IPS DF 4.7 (cell line): ENCODE data around the gene SLC6A4.
"Not testable (repeated sequence)": the region's sequence is repeated elsewhere in the genome, so short reads cannot be mapped to it uniquely, and the experiment has no call there.

Source experiments
- DNase-seq: peaks from one replicate; pipeline ENCODE4 v3.0.0-alpha.2; 2013; ENCODE audit warnings: low spot score; ENCODE audit errors: extremely low read depth

Gene SLC6A4

DNA sequence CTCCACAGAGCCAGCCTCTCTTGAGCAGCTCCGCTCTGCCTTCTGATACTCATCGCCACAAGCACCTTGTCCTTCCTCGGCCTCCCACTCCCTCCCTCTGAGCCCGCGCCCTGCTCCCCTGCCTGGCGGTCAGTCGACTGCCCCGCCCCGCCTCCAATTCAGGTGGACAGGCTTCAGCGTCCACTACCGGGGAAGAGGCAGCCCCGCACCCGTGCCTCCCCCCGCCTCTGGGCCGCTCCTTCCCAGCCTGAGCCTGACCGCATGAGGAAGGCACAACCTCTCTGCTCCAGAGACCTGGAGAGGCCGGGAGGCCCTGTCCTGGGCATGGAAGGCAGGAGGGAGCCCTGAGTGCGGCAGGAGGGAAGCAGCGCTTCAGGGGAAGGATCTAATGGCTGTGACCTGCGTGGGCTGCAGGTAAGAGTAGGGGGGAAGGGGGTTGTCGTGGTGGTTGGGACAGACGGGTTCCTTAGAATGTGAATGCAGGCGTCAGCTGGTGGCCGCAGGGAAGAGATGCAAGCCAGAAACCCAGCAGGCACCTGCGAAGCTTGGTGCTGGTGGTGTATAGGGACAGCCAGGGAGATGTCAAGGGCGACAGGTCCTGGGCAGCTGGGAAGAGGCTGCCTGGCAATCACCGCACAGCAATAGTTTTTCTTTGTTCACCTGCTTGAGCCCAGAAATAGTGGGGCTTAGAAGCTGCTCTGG is 3.0 kb upstream of the SLC6A4 start:
- DNase-seq = no peak

DNA sequence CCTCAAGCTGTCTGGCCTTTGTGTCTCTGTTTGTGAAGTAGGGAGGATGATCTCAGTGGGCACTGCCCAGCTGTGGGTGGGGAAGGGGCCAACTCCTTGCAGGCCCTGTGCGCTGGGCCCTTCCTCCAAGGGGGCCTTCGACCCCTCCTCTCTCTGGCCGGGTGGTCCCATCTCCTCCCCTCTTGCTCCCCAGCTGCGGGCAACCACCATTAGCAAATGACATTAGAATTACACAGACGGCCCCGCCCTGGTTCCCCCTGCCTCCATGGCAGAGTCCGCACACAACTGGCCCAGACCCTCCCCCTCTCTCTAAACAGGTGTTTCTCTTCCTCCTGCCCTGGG is 2.5 kb upstream of the SLC6A4 start:
- DNase-seq = no peak

DNA sequence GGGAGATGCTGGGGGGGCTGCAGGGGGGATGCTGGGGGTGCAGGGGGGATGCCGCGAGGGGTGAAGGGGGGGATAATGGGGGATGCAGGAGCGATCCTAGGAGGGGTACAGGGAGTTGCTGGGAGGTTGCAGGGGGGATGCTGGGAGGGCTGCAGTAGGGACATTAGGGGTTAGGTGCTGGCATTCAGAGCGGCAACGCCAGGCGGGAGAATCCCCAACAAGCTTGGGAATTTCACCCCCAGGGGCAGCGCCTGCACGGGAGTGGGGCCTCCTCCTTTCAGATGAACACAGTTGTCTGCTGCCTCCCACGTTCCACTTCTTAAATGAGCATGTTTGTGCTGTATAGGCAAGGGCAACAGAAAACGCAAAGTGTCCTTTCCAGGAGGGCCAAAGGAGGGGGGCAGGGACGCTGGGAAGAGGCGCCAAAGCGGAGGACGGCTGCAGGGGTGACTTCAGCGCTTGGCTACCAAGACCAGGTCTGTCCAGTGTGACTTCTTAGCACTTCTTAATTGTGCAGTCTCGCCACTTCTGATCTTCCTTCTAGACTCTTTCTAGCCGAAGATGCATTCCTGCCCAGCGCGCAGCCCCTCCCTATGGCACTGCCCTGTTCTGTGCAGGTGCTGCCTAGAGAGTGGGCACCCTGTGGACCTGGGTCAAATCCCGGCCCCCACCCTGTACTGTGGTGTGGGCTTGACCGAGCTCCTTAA is 2.0 kb upstream of the SLC6A4 start:
- DNase-seq = no peak

DNA sequence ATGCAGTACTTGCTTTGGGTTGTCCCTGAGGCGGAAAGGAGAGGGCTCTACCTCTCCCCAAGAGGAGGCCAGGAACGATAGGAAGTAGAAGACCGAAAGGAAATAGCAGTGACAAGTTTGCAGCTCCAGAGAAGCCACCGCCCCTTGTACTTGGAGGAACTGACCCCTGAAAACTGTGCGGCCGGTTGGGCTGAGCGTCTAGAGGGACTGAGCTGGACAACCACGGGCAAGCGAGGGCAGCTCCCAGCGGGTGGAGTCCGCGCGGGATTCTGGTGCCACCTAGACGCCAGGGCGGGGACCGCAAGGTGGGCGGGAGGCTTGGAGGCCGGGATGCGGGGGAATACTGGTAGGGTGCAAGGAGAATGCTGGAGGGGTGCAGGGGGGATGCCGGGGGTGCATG is 1.3 kb upstream of the SLC6A4 start:
- no peak for DNase-seq

DNA sequence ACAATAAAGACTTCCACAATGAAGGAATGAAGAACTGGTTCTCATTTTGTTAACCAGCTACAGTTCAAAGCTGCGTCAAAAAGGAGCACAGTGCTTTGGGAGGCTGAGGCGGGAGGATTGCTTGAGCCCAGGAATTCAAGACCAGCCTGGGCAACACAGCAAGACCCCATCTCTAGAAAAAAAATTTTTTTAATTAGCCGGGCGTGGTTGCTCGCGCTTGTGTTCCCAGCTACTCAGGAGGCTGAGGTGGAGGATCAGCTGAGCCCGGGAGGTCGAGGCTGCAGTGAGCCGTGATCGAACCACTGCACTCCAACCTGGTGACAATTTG is 764 bp upstream of the SLC6A4 start:
- DNase-seq = no peak

DNA sequence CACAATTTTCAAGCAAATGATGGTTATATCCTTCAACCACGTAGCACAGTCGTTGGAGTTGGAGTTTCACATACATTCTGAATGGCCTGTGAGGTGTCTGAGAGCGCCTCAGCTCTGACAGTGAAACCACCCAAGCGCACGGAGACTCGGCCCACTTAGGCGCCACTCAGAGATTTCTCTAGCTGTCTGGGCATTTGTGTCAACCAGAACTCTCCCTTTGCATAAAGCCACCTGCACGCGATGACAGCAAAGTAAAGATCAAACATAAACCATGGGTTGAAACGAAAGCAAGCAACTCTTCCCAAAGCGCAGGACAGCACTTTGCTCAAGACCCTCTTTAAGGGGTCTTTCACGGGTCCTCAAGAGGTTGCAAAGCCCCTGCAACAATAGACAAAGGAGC is 533 bp downstream of the SLC6A4 start:
- no peak for DNase-seq

DNA sequence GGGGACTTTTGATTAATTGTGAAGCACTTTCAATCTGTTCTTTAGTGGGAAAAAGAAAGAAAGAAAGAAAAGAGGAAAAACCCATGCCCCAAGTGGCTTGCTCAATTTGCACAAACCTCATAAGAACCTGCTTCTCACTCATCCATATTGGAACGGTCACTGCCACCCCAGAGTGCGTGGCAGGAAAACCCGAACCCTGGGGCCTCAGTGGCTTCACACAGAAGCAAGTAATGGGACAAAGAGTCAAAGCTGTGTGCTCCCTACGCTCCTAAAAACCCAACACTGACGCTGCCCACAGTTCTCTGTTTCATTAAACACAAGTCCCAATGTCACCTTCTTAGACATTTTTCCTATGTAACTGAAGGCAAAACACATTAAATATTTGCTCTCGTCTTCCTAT is 1.2 kb downstream of the SLC6A4 start:
- no peak for DNase-seq

DNA sequence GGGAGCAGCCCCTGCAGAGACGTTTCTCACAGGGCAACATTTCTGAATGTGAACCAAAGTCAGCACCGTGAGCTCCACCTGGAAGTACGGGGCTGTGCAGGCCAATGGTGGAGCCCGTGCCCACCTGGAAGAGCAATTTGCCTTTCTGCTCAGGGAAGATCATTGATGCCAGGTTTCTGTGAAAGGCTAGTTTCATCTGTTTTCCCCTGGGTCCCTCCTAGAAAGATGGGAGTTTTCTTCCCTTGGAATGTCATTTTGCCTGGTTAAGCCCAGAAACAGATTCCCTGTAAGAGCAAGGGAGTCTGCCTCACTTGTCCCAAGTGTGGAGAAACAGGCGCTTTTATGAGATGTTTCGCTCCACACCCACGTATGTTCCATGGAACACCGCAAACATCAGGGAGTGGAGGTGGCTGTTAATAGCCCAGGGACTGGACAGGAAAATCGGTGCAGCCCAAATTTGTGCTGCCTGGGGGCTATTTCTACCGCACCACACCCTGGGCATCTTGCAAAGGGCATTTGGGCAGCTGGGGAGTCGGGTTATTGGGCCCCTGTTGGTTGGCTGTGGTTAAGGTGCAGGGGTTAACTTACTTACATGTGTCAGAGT is 2.6 kb downstream of the SLC6A4 start:
- no peak for DNase-seq

DNA sequence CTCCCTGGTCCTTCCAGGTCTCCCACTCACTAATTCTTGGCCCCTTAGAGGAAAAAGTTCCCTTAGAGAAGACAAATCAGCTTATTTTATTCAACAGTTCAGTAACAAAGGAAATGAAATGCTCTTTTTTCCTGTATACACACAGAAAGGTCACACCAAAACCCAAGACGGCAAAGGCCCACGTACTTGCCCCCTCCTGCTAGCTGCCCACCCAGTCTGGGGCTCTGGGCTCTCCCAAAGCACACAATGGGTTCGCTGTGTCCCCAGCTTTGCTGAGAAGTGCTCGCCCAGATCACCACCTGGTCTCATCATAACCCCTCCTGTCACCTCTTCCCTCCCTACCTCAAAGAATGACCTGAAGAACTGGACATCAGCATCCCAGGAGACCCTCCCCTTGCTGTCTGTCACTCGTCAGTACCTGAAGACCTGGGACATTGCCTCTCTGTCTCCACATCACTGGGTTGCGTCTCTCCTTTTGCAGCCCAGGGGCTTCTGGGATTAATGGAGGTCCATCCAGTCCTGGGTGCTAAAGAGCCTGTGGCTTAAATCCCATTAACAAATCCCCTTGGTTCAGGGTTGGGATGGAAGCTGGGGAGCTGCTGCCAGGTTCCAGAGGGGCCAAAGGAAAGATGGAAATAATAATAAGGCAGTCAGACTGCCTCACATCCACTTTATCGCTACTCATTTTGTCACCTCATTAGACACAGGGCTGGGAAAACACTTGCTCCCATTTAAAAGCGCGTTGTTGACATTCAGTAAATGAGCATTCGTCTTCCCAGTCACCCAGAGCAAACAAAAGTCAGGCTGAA is 3.3 kb downstream of the SLC6A4 start:
- DNase-seq = no peak

DNA sequence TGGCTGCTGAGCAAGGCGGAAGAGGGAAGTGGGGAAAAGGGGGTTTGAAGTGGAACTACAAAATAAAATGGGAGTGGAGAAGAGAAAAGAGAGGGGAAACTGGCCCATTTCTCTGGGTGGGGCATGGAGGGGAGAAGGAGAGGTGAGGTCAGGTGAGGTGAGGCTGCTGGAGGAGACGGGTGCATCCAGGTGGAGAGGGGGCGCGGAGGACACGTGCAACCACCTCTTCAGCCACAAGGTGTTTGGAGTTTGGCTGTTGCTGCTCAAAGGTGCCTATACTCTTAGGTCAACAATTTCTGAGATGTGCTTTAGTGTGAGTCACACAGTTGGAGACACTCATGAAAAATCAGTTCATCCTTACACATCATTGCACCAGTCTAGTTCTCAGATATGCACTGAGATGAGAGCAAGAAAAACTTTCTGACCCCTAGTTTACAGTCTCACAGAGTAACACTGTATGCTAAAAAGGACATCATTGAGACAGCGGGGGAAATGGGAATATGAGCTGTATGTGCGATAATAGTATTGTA is 4.8 kb downstream of the SLC6A4 start:
- DNase-seq = no peak

DNA sequence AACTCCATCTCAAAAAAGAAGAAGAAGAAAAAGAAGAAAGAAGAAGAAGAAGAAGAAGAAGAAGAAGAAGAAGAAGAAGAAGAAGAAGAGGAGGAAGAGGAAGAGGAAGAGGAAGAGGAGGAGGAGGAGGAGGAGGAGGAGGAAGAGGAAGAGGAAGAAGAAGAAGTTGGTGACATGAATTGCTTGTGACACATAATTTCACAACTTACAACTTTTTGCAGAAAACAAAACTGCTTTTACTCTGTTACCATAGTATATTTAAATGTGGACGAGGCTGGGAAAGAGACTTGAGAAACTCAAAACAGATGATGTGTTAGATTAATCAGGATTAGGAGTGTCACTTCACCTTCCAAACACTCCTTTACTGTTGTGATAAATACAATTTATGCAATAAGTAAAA is 5.5 kb downstream of the SLC6A4 start:
- not testable (repeated sequence) for DNase-seq

DNA sequence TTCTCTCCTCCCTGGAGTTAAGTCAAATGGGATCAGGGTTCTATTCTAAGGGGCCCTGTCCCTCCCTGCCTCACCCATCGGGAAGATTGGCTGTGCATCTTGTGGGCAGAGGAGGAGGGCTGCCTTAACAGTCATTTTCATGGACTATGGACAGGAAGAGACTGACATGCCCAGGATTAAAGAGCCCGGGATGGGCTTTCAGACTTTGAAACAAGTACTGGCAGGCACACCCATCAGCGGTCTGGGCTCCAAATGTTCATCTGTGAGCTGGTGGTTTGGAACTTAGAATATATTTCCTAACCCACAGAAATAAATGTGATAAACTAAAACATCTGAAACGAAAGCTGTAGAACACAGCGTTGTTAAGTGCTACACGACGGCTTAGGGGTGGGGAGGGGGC is 6.5 kb downstream of the SLC6A4 start:
- DNase-seq = no peak

DNA sequence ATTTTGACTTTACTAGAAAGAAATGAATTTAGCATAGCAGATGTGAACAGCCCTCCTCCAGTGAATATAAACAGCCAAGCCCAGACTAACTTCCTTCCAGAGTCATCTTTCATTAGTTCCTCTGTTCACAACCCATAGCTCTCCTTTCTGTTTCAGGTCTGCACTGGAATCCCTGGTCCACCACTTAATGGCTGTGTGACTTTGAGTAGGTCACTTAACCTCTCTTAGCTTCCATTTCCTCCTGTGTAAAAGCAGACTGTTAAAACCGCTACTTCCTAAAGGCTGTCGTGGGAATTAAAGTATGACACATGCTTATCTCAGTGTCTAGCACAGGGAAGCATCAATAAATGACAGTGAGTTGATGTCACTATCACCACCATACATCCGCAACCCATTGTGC is 7.5 kb downstream of the SLC6A4 start:
- no peak for DNase-seq

DNA sequence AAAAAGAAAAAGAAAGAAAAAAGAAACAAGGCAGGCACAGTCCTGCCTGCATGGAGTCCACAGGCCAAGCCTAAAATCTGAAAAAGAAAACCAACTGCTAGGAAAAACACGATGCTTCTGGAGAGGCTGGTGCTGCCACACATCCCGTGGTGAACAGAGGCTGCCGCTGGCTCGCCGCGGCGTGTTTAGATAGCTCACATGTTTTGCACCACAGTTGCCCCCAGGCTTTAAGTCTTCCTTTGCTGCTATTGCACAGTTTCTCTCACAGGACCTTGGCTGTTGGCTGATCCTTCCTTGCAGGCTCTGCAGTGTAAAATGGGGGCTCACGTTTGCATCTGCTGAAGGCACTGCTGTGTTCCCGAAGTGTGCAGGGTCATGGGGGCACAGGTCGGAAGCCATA is 8.6 kb downstream of the SLC6A4 start:
- no peak for DNase-seq

DNA sequence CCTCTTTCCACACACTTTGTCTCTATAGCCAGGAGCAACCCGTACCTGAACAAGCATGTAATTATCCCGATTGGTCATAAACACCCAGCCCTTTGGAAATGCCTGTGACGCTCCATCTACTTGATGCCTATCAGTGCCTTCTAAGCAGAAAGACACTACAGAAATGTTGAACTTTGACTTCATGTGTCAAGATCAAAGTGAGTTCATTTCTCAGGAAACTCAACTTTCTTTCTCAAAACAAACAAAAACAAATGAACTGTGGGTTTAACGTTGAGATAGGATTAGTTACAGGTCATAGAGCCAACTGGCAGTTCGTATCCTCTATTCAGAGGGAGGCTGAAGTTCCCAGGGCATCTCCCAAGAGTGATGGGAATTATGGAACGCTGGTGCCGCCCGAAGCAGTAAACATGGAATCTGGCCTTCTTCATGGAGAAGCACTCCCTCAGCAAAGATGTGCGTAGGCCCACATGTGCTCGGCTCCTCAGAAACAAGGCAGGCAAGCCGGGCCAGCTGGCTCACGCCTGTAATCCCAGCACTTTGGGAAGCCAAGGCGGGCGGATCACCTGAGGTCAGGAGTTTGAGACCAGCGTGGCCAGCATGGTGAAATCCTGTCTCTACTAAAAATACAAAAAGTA is 9.5 kb downstream of the SLC6A4 start:
- DNase-seq = no peak

DNA sequence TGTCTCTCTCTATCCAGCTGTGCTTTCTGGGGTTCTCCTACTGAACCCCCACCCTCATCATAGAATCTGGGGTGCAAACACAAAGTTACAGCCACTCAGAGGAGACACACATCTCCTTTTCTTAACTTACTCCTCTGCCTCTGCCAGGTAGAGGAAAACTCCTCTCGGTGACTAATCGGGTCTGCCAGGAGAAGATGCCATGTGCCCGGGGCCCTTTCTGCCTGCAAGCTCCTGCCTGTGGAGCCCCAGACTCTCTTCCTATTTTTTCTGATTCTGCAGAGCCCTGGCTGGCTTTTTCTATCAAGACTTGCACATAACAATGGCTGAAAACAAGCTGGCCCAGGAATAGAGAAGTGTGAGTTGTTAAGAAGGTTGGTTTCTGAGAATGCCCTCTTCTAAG is 10.4 kb downstream of the SLC6A4 start:
- no peak for DNase-seq

DNA sequence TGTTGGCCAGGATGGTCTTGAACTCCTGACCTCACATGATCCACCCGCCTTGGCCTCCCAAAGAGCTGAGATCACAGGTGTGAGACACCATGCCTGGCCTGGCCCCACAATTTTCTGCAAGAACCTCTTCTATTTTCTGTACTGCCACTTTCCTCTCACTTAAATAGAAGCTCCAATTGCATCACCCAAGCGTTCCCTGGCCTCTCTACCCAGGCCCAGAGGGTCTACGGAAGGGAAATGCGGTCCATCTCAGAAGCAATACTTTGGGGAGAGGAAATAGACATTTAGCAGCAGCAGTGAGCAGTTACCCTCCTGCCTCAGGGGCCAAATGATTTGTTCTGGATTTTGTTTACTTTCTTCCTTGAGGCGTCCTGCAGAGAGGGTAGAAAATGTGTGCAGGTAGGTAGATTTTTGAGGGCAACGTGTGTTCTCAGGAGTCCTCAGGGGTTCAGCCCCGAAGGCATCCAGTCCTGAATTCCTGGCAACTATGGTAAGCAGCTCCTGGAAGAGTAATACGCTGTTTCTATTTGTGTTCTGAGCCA is 11.0 kb downstream of the SLC6A4 start:
- DNase-seq = no peak

DNA sequence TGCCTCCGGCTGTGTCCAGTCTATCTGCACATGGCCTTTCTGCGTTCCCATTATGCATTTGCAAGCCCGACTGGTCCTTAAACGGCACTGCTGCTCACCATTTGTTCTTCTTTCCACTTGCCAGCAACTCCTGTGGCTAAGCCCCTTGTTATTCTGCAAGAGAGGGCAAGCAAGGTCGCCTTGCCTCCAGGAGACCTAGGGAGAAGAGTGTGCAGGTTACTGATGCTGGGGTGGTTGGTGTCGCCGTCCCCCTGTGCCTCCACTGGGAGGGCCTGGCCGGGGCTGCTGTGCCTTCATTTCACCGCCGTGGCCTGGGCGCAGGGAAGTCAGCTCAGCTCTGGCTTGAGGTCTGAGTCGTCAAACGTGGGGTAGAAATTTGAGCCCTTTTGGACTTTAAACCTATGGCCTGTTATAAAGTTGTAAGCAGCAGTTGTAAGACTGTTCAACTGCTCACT is 12.7 kb downstream of the SLC6A4 start:
- DNase-seq = no peak

DNA sequence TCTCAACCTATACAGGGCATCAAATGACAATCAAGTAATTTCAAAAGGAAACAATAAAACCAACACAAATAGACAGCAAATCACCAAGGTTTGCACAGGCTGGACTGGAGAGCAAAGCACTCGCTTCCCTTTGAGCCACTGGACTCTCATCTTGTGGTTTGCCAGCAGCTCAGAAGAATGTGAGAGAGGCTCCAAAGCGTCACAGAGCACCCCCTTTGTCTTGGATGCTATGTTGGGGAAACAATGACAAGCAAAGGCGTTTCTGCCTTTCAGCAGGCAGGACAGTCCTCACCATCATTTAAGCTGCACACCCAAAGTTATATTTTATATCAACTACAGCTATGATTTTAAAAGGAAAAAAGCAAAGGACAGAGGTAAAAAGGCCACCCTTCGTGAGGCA is 13.2 kb downstream of the SLC6A4 start:
- DNase-seq = no peak

DNA sequence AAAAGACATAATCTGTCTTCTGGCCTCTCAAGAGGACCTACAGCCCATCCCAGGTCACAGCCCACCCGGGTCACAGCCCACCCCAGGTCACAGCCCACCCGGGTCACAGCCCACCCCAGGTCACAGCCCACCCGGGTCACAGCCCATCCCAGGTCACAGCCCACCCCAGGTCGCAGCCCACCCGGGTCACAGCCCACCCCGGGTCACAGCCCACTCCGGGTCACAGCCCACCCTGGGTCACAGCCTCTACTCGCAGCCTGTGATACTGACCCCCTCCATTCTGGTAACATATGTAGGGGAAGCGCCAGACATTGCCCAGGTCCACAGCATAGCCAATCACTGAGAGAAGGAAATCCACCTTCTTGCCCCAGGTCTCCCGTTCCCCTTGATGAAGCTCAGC is 14.2 kb downstream of the SLC6A4 start:
- no peak for DNase-seq

DNA sequence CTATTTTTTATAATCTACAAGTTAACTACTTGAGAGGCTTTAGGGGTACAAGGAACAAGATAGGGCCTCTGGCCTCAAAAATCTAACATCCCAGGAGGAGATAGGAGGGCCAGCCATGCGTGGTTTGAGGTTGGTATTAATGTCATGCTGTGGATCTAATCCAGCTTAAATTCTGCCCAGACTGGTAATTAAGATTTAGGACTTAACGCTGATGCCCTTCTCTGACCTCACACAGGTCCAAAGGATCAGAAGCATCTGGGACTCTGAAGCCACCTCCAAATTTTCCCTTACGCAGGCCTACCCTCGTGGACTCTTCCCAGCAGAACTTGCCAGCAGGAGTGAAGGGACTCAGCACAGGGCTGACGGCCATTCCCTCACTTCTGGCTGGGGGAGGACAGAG is 15.1 kb downstream of the SLC6A4 start:
- no peak for DNase-seq
